NCI-H1092 (cell line): ENCODE measurements around the gene MIER2.

Experiments
- DNase-seq: peaks from one replicate; lab custom pipeline; 2025; lab: John Stamatoyannopoulos, UW

MIER2 gene

DNA sequence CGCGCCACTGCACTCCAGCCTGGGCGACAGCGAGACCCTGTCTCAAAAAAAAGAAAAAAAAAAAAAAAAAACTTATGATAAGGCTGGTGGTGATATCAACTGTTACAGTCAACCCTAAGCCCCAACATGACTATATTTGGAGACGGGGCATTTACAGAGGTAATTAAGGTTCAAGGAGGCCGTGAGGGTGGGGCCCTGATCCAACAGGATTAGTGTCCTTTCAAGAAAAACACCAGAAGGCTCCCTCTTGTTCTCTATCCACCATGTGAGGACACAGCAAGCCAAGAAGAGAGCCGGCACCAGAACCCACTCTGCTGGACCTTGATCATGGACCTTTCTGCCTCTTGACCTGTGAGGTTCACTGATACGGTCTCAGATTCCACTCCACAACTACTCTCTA lies 14.1 kb downstream of the MIER2 start:
- no peak for DNase-seq

DNA sequence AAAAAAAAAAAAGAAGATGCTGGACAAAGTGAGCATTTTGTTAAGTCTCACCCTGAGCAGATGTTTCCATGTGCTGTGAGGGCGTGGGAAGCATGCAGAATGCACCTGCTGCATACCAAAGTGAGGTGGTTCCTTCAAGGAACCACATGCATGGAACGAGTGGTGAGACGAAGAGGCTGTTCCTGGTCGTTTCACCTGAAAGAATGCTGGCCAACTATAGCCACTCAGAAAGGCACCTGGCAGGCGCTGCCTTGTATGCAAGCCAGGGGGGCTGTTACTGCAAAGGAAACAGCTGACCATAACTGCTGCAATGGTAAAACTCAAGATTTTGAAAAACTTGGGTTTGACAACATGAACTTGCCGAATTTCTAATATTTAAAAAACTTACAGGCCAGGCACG lies 14.7 kb downstream of the MIER2 start:
- DNase-seq, result no peak

DNA sequence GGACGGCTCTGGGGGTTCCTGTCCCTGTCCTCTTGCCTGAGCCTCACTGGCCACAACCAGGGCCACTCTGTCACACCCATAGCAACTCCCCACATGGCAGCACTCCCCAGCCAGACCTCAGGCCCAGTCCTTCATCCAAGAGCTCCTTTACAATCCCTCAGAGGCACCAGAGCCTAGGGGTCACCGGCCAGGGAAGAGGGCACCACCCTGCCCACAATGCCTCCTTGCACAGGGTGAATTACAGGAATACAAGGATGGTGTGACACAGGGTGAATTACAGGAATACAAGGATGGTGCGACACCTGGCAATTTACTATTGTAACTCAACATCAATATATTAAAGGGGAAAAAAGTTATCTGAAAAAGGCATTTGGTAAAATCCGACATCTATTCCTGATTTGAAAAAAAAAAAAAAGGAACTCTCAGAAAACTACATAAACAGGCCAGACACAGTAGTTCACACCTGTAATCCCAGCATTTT lies 16.5 kb downstream of the MIER2 start:
- DNase-seq, result no peak

DNA sequence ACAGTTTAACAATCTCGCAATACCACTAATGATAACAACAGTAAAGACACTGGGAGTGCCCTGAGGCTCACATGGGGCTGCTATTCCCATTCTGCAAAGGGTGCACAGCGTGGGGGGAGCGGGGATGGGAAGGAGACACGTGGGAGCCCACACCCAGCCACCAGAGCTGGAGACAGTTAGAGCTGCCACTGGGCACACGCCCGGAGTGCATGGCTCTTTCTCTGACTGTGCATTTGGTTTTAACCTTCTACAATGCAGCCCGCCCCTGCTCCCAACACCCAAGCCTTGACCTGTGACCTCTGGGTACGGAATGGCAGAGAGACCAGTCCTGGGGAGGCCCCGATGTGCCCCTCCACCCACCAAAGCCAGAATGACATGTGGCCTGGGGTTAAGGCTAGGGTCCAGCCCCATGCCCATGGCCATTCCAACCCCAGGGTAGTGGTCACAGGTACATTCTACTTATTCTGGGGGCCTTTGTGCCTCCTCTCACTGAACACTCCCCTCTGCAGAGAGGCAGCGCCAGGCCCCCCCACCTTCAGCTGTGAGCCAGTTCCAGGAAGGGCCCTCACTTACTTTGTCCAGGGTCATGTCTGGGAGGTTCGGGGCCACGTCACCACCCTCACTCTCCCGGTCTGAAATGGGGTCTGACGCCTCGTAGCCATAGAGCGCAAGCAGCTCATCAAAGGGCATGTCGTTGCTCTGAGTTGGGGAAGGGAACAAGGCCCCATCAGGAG lies 17.1 kb downstream of the MIER2 start:
- DNase-seq, result no peak

DNA sequence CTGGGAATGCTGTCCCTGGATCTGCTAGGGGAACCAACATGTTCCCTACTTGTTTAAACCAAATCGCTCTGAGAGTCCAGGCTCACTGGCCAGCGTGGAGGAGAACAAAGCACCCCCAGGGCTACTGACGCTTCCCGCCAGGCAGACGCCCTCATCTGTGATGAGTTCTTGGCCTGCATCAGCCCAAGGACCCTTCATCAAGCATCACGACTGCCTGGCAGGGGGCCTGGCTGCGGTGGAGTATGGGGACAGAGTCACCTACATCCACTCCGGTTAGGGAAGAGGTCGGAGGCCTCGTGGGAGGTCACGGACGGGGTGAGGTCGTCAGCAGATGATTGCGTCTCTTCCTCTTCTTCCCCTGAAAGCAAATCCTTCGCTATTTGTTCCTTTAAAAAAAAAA lies 17.7 kb downstream of the MIER2 start:
- no peak for DNase-seq

DNA sequence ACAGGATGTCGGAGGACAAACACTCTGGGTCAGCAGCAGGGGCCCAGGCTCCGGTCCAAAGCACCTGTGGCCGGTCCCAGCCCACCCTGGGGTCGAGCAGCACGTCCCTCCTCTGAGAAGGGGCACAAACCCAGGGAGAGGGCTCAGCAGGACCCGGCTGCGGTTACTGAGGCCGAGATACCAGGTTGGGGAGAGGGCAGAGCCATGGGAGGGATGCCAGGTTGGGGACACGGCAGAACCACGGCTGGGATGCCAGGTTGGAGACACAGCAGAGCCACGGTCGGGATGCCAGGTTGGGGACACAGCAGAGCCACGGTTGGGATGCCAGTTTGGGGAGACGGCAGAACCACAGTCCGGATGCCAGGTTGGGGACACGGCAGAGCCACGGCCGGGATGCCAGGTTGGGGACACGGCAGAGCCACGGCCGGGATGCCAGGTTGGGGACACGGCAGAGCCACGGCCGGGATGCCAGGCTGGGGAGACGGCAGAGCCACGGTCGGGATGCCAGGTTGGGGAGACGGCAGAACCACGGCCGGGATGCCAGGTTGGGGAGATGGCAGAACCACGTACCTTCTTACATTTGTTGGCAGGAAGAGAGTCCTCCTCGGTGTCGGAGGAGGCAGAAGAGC lies 18.5 kb downstream of the MIER2 start:
- DNase-seq, result no peak

DNA sequence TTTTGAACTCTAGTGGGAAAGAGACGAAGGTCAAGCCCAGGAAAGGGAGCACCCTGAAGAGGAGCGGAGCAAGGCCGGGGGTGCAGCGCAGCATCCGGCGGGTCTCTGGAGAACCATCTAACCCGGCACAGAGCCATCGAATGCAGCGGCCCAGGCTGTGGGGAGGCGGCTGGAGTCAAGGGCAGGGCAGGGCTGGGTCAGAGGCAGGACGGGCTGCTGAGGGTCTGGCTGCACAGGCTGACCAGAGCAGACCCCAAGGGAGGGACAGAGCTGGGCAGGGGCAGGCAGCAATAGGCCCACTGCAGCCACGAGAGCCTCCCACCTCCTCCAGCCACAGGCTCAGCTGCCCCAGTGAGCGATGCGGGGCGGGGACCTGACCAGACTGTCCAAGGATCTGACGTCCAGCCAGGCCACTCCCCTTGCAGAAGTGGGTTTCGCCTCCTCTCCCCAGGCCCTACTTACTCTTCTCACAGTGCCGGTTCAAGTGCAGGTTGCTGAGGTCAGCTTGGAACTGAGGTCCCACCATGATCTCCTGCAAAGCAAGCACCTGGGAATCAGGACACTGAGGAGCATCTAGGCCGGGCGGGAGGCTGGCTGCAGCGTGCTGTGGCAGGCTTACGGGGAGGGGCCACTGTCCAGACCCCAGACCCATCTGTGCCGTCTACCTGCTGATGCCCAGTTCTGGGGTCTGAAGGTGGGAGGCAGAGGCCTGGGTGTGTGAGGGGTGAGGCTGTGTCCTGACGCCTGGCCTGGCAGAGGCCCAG lies 19.2 kb downstream of the MIER2 start:
- no peak for DNase-seq

DNA sequence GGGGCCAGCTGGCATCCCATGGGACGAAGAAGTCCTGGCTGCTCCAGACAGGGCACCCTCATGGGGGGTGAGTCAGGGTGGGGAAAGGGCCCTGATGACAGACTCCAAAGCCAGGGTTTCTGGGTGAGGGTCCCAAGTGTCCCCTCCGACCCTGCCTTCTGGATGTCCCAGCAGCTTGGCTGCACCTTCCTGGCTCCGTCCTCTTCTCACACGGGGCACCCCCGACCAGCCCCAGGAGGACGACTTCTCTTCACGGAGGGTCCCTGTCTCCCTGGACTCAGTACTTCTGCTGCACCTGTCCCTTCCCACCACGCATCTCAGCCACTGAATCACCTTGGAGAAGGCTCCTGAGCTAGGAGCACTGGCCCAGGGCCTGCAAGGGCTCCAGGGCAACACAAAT lies 19.9 kb downstream of the MIER2 start:
- DNase-seq, result no peak

DNA sequence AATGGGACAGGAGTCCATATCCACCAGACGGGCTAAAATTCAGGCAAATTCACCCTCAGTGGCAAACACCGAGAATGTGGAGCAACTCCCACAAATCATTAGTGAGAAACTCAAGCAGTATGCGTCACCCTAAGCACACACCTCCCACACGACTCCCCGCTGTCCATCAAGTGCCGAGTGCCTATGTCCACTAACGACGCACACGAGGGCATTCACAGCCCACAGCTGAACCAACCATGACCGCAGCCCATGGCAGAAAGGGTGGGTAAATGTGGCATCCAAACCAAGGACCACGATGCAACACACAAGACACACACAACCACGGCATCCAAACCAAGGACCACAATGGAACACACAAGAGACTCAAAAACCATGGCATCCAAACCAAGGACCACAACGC lies 22.0 kb downstream of the MIER2 start:
- DNase-seq, result no peak

DNA sequence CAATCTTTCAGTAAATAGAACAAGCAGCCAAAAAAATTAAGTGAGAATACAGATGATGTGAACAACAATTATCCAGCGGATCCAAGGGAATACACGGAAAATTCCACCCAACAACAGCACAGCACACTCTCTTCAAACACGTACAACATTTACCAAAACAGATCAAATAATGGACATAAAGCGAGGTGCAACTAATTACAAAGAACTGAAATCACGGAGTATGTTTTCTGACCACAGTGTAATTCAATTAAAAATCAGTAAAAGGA lies 26.2 kb downstream of the MIER2 start:
- DNase-seq, result no peak

DNA sequence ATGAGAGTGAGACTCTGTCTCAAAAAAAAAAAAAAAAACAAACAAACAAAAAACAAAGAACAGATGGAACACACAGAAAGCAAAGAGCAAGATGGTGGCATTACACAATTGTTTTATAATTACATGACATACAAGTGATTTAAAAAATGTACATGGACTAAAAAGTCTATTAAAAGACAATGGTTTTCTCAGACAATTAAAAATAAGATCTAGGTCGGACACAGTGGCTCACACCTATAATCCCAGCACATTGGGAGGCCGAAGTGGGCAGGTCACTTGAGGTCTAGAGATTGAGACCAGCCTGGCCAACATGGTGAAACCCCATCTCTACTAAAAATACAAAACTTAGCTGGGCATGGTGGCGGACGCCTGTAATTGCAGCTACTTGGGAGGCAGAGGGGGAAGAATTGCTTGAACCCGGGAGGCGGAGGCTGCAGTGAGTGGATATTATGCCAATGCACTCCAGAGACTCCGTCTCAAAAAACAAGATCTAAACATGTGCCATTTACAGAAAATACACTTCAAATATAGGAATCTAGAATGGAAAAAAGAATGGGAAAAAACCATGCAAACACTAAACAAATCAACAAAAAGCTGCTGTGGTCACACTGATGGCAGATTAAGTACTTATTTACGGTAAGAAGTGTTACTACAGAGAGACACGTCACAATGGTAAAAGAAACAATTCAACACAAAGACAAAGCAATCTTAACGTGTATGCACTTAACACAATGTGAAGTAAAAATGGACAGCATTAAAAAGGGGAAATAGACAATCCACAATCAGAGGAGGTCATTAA lies 26.7 kb downstream of the MIER2 start:
- DNase-seq, result no peak

DNA sequence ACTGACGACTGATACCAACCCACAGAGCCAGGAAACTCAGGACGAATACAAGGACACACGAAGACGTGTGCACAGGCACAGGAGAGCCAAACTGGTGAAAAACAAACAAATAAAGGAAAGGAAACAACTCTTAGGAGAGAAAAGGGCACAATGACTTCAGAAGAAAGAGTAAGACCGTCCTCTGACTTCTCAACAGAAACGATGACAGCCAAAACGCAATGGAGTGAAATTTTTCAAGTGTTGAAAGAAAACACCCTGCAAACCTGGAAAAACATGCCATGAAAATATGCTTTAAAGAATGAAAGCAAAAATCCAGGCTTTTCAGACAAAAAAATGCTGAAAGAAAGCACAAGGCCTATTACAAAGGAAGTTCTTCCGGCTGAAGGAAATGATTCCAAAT lies 28.8 kb downstream of the MIER2 start:
- no peak for DNase-seq

DNA sequence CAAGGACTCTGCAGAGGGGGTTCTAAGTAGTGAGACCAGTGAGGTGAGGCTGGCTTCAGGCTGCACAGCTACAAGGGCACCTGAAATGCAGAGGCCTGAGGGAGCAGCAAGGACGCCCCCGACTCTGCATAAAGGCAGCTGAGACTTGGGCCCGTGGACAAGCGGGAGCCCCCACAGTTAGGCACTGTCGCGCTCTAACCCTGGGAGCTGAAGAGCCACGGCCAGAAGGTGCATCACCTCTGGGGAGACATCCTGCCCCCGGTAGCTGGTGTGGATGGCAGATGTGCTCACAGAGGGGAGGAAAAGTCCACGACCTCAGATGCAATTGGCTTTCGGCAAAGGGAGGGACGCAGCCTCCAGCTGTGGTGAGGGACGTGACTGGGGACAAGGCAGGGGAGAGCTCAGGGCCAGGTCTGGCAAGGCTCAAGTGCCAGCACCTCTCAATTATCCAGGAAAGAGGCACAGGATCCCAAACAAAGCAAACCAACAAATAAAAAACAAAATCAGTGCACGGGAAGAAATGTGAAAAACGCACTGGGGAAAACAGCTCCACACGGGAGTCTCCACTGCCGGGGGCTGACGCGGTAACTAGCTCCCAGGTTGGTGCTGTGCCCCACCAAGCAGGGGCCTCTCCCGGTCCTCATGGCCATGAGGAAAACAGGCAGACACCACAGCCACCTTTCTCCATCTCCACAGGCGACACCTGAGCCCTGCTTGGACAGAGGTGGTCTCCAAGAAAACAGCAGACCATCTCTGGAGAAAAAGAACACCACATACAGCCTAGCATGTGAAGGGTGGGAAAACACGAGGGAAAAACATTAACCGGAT lies 30.4 kb downstream of the MIER2 start:
- DNase-seq, result no peak

DNA sequence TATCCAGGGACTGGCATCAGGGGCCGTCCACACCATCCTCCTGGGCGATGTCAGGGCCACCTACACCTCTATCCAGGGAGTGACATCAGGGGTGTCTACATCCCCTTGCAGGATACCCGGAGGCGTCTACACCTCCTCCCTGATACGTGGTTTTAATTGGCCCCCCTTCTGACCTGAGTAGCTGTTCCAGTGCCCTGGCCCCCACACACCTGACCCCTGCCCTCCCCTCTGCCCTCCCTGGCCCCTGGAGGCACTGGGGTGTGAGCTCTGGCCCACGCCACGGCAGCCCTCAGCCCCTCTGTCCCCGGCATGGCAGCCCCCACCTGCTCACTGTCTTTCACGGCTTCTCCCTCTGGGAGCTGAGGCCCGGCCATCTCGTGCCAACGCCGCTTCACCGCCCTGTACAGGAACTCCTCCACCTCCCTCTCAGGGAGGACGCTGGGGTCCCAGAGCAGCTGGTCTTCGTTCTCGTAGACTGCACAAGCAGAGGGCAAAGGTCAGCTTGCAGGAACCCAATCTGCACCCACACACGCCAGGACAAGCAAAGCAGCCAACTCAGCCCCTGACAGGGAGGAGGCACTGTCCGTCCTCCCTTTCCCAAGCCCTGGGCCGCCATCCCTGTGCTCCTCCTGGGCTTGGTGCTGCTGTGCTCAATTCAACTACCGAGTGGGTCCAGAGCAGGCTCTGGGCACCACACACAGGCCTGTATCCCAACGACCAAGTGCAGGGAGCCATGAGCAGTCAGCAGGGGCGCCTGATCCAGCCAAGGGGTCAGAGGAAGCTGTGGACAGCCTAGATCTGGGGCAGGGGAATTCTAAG lies 31.2 kb downstream of the MIER2 start:
- DNase-seq, result no peak

DNA sequence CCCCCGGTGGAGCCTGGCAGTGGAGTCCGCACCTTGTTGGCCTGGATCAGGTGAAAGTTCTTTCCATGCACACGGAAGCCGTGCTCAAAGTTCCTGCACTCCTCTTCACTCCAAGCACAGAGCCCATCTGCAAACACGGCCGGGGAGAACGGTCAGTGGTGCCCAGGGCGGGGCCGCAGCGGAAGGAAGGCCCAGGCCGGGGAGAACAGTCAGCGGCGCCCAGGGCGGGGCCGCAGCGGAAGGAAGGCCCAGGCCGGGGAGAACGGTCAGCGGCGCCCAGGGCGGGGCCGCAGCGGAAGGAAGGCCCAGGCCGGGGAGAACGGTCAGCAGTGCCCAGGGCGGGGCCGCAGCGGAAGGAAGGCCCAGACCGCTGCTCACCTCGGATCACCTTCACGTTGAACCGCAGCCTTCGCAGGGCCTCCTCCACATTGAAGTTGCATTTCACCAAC lies 32.8 kb downstream of the MIER2 start:
- no peak for DNase-seq

DNA sequence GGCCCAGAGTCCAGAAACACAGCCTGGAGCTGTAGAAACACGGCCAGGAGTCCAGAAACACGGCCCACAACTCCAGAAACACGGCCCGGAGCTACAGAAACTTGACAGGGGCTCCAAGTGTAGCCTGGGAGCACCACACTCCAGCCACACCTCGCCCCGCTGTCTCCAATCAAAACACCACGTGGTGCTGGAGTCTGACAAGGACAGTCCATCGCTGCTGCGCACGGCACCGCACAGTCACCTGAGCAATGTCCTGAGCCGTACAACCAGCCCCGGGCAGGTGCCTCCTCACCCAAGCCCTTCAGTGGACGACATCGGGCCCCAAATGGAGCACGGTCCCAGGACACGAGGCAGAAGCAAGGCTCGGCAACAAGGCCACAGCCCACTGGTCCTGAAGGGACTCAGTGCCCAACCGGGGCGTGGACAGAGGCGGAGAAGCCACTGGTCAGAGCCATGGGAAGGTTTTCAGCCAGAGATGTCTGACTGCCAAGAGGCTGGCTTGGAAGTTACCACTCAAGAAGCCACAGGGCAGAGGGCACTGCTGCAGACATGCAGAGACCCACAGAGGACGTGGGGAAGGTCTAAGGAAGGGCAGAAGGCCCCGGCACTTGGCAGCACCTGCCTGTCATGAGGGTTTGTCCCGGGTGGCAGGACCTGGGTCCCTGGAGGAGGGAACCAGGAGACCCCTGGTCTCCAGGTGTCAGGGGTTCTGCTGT lies 33.7 kb downstream of the MIER2 start:
- DNase-seq, result no peak

DNA sequence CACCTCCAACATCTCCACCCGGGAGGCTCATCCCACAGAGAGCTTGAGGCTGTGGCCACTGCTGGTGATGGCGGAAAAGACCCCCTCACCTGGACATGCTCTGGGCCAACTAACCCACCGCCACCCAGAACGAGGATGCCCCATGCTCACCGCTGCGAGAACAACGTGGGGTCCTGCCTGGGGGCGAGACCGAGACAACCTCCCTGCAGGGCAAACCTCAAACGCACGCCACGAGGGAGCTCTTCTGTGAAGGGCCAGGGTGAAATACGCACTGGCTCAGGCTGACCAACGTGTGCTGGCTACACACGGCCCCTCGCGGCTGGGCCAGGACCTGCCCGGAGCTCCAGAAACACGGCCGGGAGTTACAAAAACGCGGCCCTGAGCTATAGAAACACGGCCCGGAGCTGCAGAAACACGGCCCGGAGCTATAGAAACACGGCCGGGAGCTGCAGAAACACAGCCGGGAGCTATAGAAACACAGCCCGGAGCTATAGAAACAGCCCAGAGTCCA lies 34.4 kb downstream of the MIER2 start:
- no peak for DNase-seq

DNA sequence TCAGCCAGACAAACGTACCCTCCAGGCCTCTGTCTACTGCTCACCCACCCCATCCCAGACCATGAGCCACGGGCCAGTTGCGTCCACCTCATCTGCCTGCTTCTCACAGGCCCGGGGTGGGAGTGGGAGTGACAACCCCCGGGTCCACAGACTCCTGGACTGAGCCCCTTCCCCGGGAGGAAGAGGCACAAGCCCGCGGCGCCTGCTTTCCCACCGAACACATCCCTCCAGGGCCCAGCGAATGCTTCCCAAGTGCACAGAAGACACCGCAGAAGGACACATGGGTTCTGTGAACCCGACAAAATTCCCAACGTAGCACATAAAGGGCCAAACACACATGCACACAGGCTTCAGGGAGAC lies 35.4 kb downstream of the MIER2 start:
- no peak for DNase-seq

DNA sequence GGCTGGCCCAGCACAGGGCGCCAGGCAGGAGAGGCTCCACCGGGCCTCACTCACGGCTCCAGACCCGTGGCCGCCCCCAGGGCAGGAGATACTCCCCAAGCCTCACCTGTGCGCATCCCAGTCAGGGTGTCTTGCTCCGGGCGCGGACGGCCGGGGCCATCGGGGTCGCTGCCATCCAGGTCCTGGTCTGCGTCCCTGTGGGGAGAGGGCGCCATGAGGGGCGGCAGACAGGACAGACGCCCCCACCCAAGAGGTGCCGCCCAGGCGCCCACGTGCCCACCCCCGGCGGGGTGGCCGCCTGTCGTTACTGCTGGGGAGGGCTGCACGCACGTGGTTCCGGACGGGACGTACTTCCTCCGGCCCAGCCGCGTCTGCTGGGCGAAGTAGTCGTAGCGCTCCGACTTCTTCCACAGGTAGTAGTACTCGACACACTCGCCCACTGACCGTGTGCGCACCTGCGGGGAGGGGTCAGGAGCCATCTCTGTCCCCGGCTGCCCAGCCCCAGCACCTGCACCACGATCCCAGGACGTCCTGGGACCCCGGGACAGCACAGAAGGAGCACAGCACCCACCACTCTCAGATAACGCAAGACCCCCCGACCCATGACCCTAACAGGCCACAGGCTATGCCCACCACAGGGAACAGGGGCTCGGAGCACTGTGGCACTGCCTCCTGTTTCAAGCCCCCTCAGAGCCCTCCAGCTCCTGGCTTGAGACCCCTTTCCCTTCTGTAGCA lies 36.0 kb downstream of the MIER2 start:
- no peak for DNase-seq
